Measurements from ENCODE around the gene XG.
"Not testable (repeated sequence)": the region's sequence is repeated elsewhere in the genome, so short reads cannot be mapped to it uniquely, and the experiment has no call there.

The XG gene

GRCh38 chrX:2781698-2782097 lies 29.9 kb downstream of the XG start:
- DNase-seq = no peak

- no peak for DNase-seq
Measured at GRCh38 chrX:2782171-2782570, 30.3 kb downstream of the XG start.

- no peak for DNase-seq
Measured at GRCh38 chrX:2782778-2783177, 30.9 kb downstream of the XG start.

GRCh38 chrX:2784026-2784425 lies 32.2 kb downstream of the XG start:
- no peak for DNase-seq

GRCh38 chrX:2785538-2785937 lies 33.7 kb downstream of the XG start:
- no peak for DNase-seq

- DNase-seq = no peak
Measured at GRCh38 chrX:2788980-2789379, 37.1 kb downstream of the XG start.

- no peak for DNase-seq
Measured at GRCh38 chrX:2789569-2789968, 37.7 kb downstream of the XG start.

- DNase-seq = no peak
Measured at GRCh38 chrX:2793752-2794151, 41.9 kb downstream of the XG start.

GRCh38 chrX:2794336-2794735 lies 42.5 kb downstream of the XG start:
- no peak for DNase-seq

- not testable (repeated sequence) for DNase-seq
Measured at GRCh38 chrX:2796808-2797207, 45.0 kb downstream of the XG start.

- no peak for DNase-seq
Measured at GRCh38 chrX:2799369-2799768, 47.5 kb downstream of the XG start.

GRCh38 chrX:2799980-2800379 lies 48.1 kb downstream of the XG start:
- not testable (repeated sequence) for DNase-seq

GRCh38 chrX:2801223-2801622 lies 49.4 kb downstream of the XG start:
- DNase-seq = no peak

- not testable (repeated sequence) for DNase-seq
Measured at GRCh38 chrX:2802376-2803090, 50.7 kb downstream of the XG start.

GRCh38 chrX:2803486-2803885 lies 51.6 kb downstream of the XG start:
- not testable (repeated sequence) for DNase-seq

- not testable (repeated sequence) for DNase-seq
Measured at GRCh38 chrX:2804106-2804843, 52.4 kb downstream of the XG start.

- not testable (repeated sequence) for DNase-seq
Measured at GRCh38 chrX:2804858-2805257, 53.0 kb downstream of the XG start.

- DNase-seq = no peak
Measured at GRCh38 chrX:2811271-2811670, 59.4 kb downstream of the XG start.

GRCh38 chrX:2812161-2812907 lies 60.5 kb downstream of the XG start:
- peak; percentile 20 for DNase-seq

- no peak for DNase-seq
Measured at GRCh38 chrX:2817036-2817435, 65.2 kb downstream of the XG start.

GRCh38 chrX:2819345-2820135 lies 67.7 kb downstream of the XG start:
- DNase-seq = no peak

- no peak for DNase-seq
Measured at GRCh38 chrX:2820136-2820771, 68.4 kb downstream of the XG start.
